Mesendoderm (in vitro differentiated cells): ENCODE results near the gene ORM2.

Experiments used
- DNase-seq: peaks from one replicate; pipeline ENCODE4 v3.0.0; 2013
- H2AK5ac ChIP-seq: 2 replicates; pipeline ENCODE4 v1.6.1; 2013; ENCODE audit warnings: low read length, inconsistent platforms
- H2BK120ac ChIP-seq: 2 replicates; pipeline ENCODE4 v1.6.1; 2013; ENCODE audit warnings: low read depth, mild to moderate bottlenecking, low read length, moderate library complexity, mixed read lengths
- H2BK15ac ChIP-seq: replicated peaks from 2 replicates; pipeline ENCODE4 v1.6.1; 2013; ENCODE audit warnings: low read depth, mild to moderate bottlenecking, moderate library complexity
- H2BK5ac ChIP-seq: 2 replicates; pipeline ENCODE4 v1.6.1; 2013; ENCODE audit warnings: low read length, inconsistent platforms
- H3K18ac ChIP-seq: 2 replicates; pipeline ENCODE4 v1.6.1; 2013; ENCODE audit warnings: mild to moderate bottlenecking, low read length, mixed read lengths
- H3K23ac ChIP-seq: one replicate; pipeline ENCODE4 v1.6.1; 2013; ENCODE audit warnings: low read length
- H3K27ac ChIP-seq: 2 replicates; pipeline ENCODE4 v1.5.1; 2013; ENCODE audit warnings: low read depth, mild to moderate bottlenecking, inconsistent platforms, low read length, moderate library complexity
- H3K27me3 ChIP-seq: 2 replicates; pipeline ENCODE4 v1.6.1; 2013; ENCODE audit warnings: low read length, control low read depth, mild to moderate bottlenecking, inconsistent platforms; ENCODE audit not compliant: insufficient read depth, poor library complexity
- H3K36me3 ChIP-seq: 2 replicates; pipeline ENCODE4 v1.6.1; 2013; ENCODE audit warnings: low read length, inconsistent platforms; ENCODE audit not compliant: control insufficient read depth, insufficient read depth
- H3K4ac ChIP-seq: one replicate; pipeline ENCODE4 v1.6.1; 2013; ENCODE audit warnings: low read depth, mild to moderate bottlenecking, low read length, moderate library complexity
- H3K4me1 ChIP-seq: 2 replicates; pipeline ENCODE4 v1.6.1; 2013; ENCODE audit warnings: low read depth, low read length, inconsistent platforms; ENCODE audit not compliant: control insufficient read depth
- H3K4me2 ChIP-seq: 2 replicates; pipeline ENCODE4 v1.6.1; 2013; ENCODE audit warnings: low read length
- H3K4me3 ChIP-seq: 2 replicates; pipeline ENCODE4 v1.5.1; 2013; ENCODE audit warnings: mild to moderate bottlenecking, low read length
- H3K56ac ChIP-seq: one replicate; pipeline ENCODE4 v1.6.1; 2013; ENCODE audit warnings: low read length
- H3K79me1 ChIP-seq: 2 replicates; pipeline ENCODE4 v1.6.1; 2013; ENCODE audit warnings: low read length, inconsistent platforms
- H3K79me2 ChIP-seq: 2 replicates; pipeline ENCODE4 v1.6.1; 2013; ENCODE audit warnings: mild to moderate bottlenecking, low read length; ENCODE audit not compliant: control insufficient read depth, insufficient read depth
- H3K9ac ChIP-seq: 2 replicates; pipeline ENCODE4 v1.6.1; 2013; ENCODE audit warnings: low read length, inconsistent platforms
- H4K5ac ChIP-seq: one replicate; pipeline ENCODE4 v1.6.1; 2013; ENCODE audit warnings: low read length
- H4K8ac ChIP-seq: one replicate; pipeline ENCODE4 v1.6.1; 2013; ENCODE audit warnings: low read depth, mild to moderate bottlenecking, control low read depth, low read length, moderate library complexity
- WGBS: extraction: QIAGEN DNeasy Blood & Tissue Kit; methylation state at CpG from one replicate; pipeline ENCODE4 v1.1.7; 2013; ENCODE audit warnings: low lambda C conversion rate, missing lambda C conversion rate; ENCODE audit not compliant: insufficient coverage; ENCODE audit errors: extremely low coverage; 5-methylcytosine and 5-hydroxymethylcytosine counted together

ORM2 gene

GRCh38 chr9:114344188-114344566 is 14.5 kb downstream of the ORM2 start:
- Histone ChIP-seq H2BK5ac (no peak overlapping the region), H3K23ac (no peak overlapping the region), H4K5ac (no peak overlapping the region), H3K79me1 (no peaks in the 10 kb centered on the region), H3K4ac (no peak overlapping the region), H2BK120ac (no peak overlapping the region), H3K9ac (no peak overlapping the region), H4K8ac (no peak overlapping the region), H3K27ac (no peak overlapping the region), H3K4me3 (no peak overlapping the region), H2BK15ac (no peak overlapping the region), H3K36me3 (no peaks in the 10 kb centered on the region), H3K27me3 (no peaks in the 10 kb centered on the region), H2AK5ac (no peak overlapping the region), H3K56ac (no peak overlapping the region), H3K79me2 (no peaks in the 10 kb centered on the region), H3K18ac (no peak overlapping the region), H3K4me1 (no peaks in the 10 kb centered on the region), H3K4me2 (no peak overlapping the region)
- no CpG with 5 or more reads among the region's 11 CpGs for WGBS
- no peak for DNase-seq

GRCh38 chr9:114344692-114345091 is 15.0 kb downstream of the ORM2 start:
- no peak overlapping the region for H3K56ac ChIP-seq
- no peaks in the 10 kb centered on the region for H3K36me3 ChIP-seq
- no peak overlapping the region for H3K4me2 ChIP-seq
- no peak for DNase-seq
- H3K4ac ChIP-seq, result no peak overlapping the region
- H2BK120ac ChIP-seq, result no peak overlapping the region
- no peak overlapping the region for H3K4me3 ChIP-seq
- H3K79me1 ChIP-seq, result no peaks in the 10 kb centered on the region
- no peak overlapping the region for H2BK15ac ChIP-seq
- no peak overlapping the region for H2AK5ac ChIP-seq
- H3K27me3 ChIP-seq, result no peaks in the 10 kb centered on the region
- no peaks in the 10 kb centered on the region for H3K79me2 ChIP-seq
- no peak overlapping the region for H3K9ac ChIP-seq
- H3K27ac ChIP-seq, result no peak overlapping the region
- no peak overlapping the region for H2BK5ac ChIP-seq
- no peak overlapping the region for H4K5ac ChIP-seq
- H3K18ac ChIP-seq, result no peak overlapping the region
- H3K23ac ChIP-seq, result no peak overlapping the region
- no peak overlapping the region for H4K8ac ChIP-seq
- peaks cover 3% of the 10 kb centered on the region for H3K4me1 ChIP-seq
- WGBS, result no CpG with 5 or more reads among the region's 3 CpGs

GRCh38 chr9:114345493-114346065 is 15.9 kb downstream of the ORM2 start:
- no peak overlapping the region for H3K4me2 ChIP-seq

GRCh38 chr9:114346146-114346545 is 16.5 kb downstream of the ORM2 start:
- Histone ChIP-seq H3K27me3 (no peaks in the 10 kb centered on the region), H3K9ac (no peak overlapping the region), H2BK120ac (no peak overlapping the region), H4K5ac (no peak overlapping the region), H3K18ac (no peak overlapping the region), H3K23ac (no peak overlapping the region), H3K79me1 (no peaks in the 10 kb centered on the region), H4K8ac (no peak overlapping the region), H2BK5ac (no peak overlapping the region), H3K4me1 (peaks cover 3% of the 10 kb centered on the region), H3K4me2 (no peak overlapping the region), H2BK15ac (no peak overlapping the region), H3K79me2 (no peaks in the 10 kb centered on the region), H3K4me3 (no peak overlapping the region), H3K56ac (no peak overlapping the region), H3K36me3 (no peaks in the 10 kb centered on the region), H3K27ac (no peak overlapping the region), H2AK5ac (no peak overlapping the region), H3K4ac (no peak overlapping the region)
- no CpG with 5 or more reads among the region's 11 CpGs for WGBS
- DNase-seq, result no peak

More at GRCh38 chr9:114345493-114346065, 15.9 kb downstream of the ORM2 start:
- Histone ChIP-seq H3K9ac (no peak overlapping the region), H3K18ac (no peak overlapping the region), H2BK15ac (no peak overlapping the region), H3K4me3 (no peak overlapping the region), H3K27me3 (no peaks in the 10 kb centered on the region), H3K79me1 (no peaks in the 10 kb centered on the region), H4K8ac (no peak overlapping the region), H3K23ac (no peak overlapping the region), H4K5ac (no peak overlapping the region), H3K4me1 (peaks cover 3% of the 10 kb centered on the region), H3K79me2 (no peaks in the 10 kb centered on the region), H2BK5ac (no peak overlapping the region), H2BK120ac (no peak overlapping the region), H2AK5ac (no peak overlapping the region), H3K27ac (no peak overlapping the region), H3K4ac (no peak overlapping the region), H3K56ac (no peak overlapping the region), H3K36me3 (no peaks in the 10 kb centered on the region)
- DNase-seq, result no peak
- no CpG with 5 or more reads among the region's 7 CpGs for WGBS

- Histone ChIP-seq H3K27me3 (no peaks in the 10 kb centered on the region), H3K4me3 (no peak overlapping the region), H3K4me1 (peaks cover 3% of the 10 kb centered on the region), H3K56ac (no peak overlapping the region), H2BK5ac (no peak overlapping the region), H4K5ac (no peak overlapping the region), H3K4ac (no peak overlapping the region), H3K23ac (no peak overlapping the region), H3K4me2 (no peak overlapping the region), H2BK120ac (no peak overlapping the region), H2BK15ac (no peak overlapping the region), H3K18ac (no peak overlapping the region), H3K79me1 (no peaks in the 10 kb centered on the region), H3K79me2 (no peaks in the 10 kb centered on the region), H4K8ac (no peak overlapping the region), H2AK5ac (no peak overlapping the region), H3K9ac (no peak overlapping the region), H3K36me3 (no peaks in the 10 kb centered on the region), H3K27ac (no peak overlapping the region)
- no CpG with 5 or more reads among the region's 15 CpGs for WGBS
- no peak for DNase-seq
Observed at GRCh38 chr9:114347675-114348074, 18.0 kb downstream of the ORM2 start.

GRCh38 chr9:114348261-114348905 is 18.7 kb downstream of the ORM2 start:
- Histone ChIP-seq H3K4me3 (no peak overlapping the region), H3K9ac (peak overlapping the region; percentile 19), H3K27me3 (no peaks in the 10 kb centered on the region), H3K4me2 (no peak overlapping the region), H3K36me3 (no peaks in the 10 kb centered on the region), H3K27ac (no peak overlapping the region), H3K79me1 (no peaks in the 10 kb centered on the region), H4K5ac (no peak overlapping the region), H2BK120ac (no peak overlapping the region), H3K56ac (no peak overlapping the region), H2AK5ac (no peak overlapping the region), H4K8ac (no peak overlapping the region), H3K23ac (no peak overlapping the region), H2BK15ac (no peak overlapping the region), H3K4ac (peak overlapping the region; percentile 39), H3K4me1 (peaks cover 3% of the 10 kb centered on the region), H2BK5ac (no peak overlapping the region), H3K18ac (no peak overlapping the region), H3K79me2 (no peaks in the 10 kb centered on the region)
- no CpG with 5 or more reads among the region's 12 CpGs for WGBS
- DNase-seq, result no peak
